Right lobe of liver (tissue), 4 donors: ENCODE results near the gene C6orf15.

ENCODE experiments used
- POLR2A ChIP-seq: fragments of 450-650 bp; IDR thresholded peaks from one replicate; pipeline ENCODE4 v1.6.1; 2017; ENCODE audit warnings: antibody characterized with exemption, mild to moderate bottlenecking
- TF ChIP-seq, protein P1 (sequence below), 4 donors: fragments of 200-600 bp in 3 of 4; fragments of 450-650 bp in 1 of 4; IDR thresholded peaks; one replicate each; pipeline versions ENCODE4 v1.5.1 to v1.8.0; 2016 to 2022; ENCODE audit warnings: antibody characterized with exemption in 4 of 4, mild to moderate bottlenecking in 2 of 4
- donor health status: DM: no; HTN: no; CAD: no.
- donor health status: DM: no; HTN: no; CAD: no.
- donor health status: DM: no; HTN: yes; CAD: no.

DNA sequence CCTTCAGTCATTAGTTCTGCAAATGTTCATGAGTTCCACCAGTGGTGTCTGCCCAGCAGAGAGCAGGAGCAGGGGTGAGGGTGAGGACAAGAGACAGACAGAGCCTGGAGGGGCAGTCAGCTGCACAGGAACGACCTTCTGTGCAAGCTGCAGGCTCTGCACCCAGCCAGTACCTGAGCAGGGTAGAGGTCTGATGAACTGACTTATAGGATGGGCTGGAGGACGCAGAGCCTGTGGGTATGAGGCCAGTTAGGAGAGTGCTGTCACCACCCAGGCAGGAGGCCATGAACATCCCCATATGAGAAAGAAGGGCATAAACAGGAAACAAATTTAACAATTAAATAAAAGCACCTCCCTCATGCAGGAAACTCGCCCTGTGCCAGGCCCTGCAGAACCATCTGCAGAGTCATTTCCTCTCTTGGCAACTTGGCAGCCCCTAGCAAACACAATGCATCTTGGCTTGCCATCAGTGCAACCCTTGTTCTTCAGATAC lies 17.9 kb downstream of the C6orf15 start:
- no peak for TF ChIP-seq POLR2A
- TF ChIP-seq, protein P1, sequence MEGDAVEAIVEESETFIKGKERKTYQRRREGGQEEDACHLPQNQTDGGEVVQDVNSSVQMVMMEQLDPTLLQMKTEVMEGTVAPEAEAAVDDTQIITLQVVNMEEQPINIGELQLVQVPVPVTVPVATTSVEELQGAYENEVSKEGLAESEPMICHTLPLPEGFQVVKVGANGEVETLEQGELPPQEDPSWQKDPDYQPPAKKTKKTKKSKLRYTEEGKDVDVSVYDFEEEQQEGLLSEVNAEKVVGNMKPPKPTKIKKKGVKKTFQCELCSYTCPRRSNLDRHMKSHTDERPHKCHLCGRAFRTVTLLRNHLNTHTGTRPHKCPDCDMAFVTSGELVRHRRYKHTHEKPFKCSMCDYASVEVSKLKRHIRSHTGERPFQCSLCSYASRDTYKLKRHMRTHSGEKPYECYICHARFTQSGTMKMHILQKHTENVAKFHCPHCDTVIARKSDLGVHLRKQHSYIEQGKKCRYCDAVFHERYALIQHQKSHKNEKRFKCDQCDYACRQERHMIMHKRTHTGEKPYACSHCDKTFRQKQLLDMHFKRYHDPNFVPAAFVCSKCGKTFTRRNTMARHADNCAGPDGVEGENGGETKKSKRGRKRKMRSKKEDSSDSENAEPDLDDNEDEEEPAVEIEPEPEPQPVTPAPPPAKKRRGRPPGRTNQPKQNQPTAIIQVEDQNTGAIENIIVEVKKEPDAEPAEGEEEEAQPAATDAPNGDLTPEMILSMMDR (IDR thresholded peaks at IDR 0.05), result no peak
